AG10803 (cell line): ENCODE measurements around the gene TRIM56.
"Not testable (repeated sequence)": the region's sequence is repeated elsewhere in the genome, so short reads cannot be mapped to it uniquely, and the experiment has no call there.

Experiments used
- DNase-seq: peaks from one replicate; pipeline ENCODE4 v3.0.0; 2010; ENCODE audit warnings: low read depth
- H3K4me3 ChIP-seq: 2 replicates; pipeline ENCODE4 v1.5.1; 2011; ENCODE audit warnings: mild to moderate bottlenecking, low read length, control low read depth
- TF ChIP-seq, protein P1 (sequence below): conservative IDR thresholded peaks from 2 replicates; pipeline ENCODE4 v1.5.1; 2011; ENCODE audit warnings: mild to moderate bottlenecking, low read length, control low read depth, inconsistent platforms

Gene TRIM56

DNA sequence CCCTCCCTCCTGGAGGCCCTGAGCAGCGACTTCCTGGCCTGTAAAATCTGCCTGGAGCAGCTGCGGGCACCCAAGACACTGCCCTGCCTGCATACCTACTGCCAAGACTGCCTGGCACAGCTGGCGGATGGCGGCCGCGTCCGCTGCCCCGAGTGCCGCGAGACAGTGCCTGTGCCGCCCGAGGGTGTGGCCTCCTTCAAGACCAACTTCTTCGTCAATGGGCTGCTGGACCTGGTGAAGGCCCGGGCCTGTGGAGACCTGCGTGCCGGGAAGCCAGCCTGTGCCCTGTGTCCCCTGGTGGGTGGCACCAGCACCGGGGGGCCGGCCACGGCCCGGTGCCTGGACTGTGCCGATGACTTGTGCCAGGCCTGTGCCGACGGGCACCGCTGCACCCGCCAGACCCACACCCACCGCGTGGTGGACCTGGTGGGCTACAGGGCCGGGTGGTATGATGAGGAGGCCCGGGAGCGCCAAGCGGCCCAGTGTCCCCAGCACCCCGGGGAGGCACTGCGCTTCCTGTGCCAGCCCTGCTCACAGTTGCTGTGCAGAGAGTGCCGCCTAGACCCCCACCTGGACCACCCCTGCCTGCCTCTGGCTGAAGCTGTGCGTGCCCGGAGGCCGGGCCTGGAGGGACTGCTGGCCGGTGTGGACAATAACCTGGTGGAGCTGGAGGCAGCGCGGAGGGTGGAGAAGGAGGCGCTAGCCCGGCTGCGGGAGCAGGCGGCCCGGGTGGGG, 2.2 kb downstream of the TRIM56 start:
- TF ChIP-seq, protein P1, sequence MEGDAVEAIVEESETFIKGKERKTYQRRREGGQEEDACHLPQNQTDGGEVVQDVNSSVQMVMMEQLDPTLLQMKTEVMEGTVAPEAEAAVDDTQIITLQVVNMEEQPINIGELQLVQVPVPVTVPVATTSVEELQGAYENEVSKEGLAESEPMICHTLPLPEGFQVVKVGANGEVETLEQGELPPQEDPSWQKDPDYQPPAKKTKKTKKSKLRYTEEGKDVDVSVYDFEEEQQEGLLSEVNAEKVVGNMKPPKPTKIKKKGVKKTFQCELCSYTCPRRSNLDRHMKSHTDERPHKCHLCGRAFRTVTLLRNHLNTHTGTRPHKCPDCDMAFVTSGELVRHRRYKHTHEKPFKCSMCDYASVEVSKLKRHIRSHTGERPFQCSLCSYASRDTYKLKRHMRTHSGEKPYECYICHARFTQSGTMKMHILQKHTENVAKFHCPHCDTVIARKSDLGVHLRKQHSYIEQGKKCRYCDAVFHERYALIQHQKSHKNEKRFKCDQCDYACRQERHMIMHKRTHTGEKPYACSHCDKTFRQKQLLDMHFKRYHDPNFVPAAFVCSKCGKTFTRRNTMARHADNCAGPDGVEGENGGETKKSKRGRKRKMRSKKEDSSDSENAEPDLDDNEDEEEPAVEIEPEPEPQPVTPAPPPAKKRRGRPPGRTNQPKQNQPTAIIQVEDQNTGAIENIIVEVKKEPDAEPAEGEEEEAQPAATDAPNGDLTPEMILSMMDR, result no peak
- H3K4me3 ChIP-seq, result no peak overlapping the region
- DNase-seq, result no peak

DNA sequence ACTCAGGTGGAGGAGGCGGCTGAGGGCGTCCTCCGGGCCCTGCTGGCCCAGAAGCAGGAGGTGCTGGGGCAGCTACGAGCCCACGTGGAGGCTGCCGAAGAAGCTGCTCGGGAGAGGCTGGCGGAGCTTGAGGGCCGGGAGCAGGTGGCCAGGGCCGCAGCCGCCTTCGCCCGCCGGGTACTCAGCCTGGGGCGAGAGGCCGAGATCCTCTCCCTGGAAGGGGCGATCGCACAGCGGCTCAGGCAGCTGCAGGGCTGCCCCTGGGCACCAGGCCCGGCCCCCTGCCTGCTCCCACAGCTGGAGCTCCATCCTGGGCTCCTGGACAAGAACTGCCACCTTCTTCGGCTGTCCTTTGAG, 2.8 kb downstream of the TRIM56 start:
- no peak overlapping the region for H3K4me3 ChIP-seq
- TF ChIP-seq, protein P1, result no peak
- no peak for DNase-seq

DNA sequence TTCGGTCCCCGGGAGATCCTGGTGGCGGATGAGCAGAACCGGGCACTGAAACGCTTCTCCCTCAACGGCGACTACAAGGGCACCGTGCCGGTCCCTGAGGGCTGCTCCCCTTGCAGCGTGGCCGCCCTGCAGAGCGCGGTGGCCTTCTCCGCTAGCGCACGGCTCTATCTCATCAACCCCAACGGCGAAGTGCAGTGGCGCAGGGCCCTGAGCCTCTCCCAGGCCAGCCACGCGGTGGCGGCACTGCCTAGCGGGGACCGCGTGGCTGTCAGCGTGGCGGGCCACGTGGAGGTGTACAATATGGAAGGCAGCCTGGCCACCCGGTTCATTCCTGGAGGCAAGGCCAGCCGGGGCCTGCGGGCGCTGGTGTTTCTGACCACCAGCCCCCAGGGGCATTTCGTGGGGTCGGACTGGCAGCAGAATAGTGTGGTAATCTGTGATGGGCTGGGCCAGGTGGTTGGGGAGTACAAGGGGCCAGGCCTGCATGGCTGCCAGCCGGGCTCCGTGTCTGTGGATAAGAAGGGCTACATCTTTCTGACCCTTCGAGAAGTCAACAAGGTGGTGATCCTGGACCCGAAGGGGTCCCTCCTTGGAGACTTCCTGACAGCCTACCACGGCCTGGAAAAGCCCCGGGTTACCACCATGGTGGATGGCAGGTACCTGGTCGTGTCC, 3.7 kb downstream of the TRIM56 start:
- no peak for DNase-seq
- TF ChIP-seq, protein P1, result no peak
- H3K4me3 ChIP-seq, result no peak overlapping the region

- TF ChIP-seq, protein P1, result no peak
- no peak overlapping the region for H3K4me3 ChIP-seq
- DNase-seq, result no peak
Observed at GRCh38 chr7:101089876-101090275, 4.6 kb downstream of the TRIM56 start.

- DNase-seq, H3K4me3 ChIP-seq: not testable (repeated sequence)
Observed at GRCh38 chr7:101092266-101092905, 7.1 kb downstream of the TRIM56 start.

GRCh38 chr7:101093906-101094305, 8.6 kb downstream of the TRIM56 start:
- TF ChIP-seq, protein P1, result no peak
- DNase-seq, result peak; percentile 95
- no peak overlapping the region for H3K4me3 ChIP-seq

DNA sequence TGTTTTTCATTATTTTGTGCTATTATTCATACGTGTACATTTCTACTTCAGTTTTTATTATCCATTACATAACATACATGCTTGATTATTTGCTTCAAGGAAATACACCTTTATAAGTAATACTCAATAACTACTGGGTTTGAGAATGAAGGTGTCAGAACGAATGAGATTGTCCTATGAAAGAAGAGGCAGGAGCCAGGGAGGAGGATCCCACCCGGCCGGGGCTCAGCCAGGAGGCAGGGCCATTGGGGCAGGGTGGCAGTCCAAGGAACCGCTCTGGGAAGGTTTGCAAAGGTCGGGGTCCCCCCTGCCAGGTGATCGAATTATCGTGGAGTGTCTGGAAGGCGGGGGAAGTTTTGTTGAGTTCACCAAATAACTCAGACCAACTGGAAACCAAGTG, 9.1 kb downstream of the TRIM56 start:
- TF ChIP-seq, protein P1, result no peak
- no peak overlapping the region for H3K4me3 ChIP-seq
- DNase-seq, result no peak
